K562 (cell line): ENCODE measurements around the gene NRCAM.

Experiments used
- MAX ChIP-seq: sonication (generic); formaldehyde crosslinking; IDR thresholded peaks from 2 replicates; pipeline ENCODE4 v1.9.0; 2022; ENCODE audit warnings: mild to moderate bottlenecking, missing genetic modification reagents
- RCOR1 ChIP-seq, 2 experiments: IDR thresholded peaks; 2 replicates each; pipeline ENCODE4 v1.6.1; 2012; ENCODE audit warnings: low read depth in 2 of 2, low read length in 2 of 2, borderline replicate concordance in 1 of 2, improper control_type of control experiment in 1 of 2
- USF1 ChIP-seq: sonication (generic); formaldehyde crosslinking; IDR thresholded peaks from 2 replicates; pipeline ENCODE4 v1.9.0; 2022; ENCODE audit warnings: mild to moderate bottlenecking, missing genetic modification reagents
- ZBTB11 ChIP-seq, 3 experiments: fragments of 200-800 bp in 1 of 3; fragments of 250-450 bp in 1 of 3; fragments of 450-650 bp in 1 of 3; sonication (Bioruptor Pico) in 1 of 3; sonication (Bioruptor generic) in 1 of 3; formaldehyde crosslinking in 1 of 3; IDR thresholded peaks; 2 replicates each; pipeline versions ENCODE4 v1.6.1 to v1.8.0; 2016 to 2022; ENCODE audit warnings: mild to moderate bottlenecking in 2 of 3, missing genetic modification characterization in 2 of 3, missing compliant biosample characterization in 1 of 3, moderate library complexity in 1 of 3
- ZNF175 ChIP-seq: fragments of 200-800 bp; sonication (Bioruptor generic); IDR thresholded peaks from 2 replicates; pipeline ENCODE4 v1.6.1; 2016; ENCODE audit warnings: low read depth, mild to moderate bottlenecking, missing genetic modification characterization, missing compliant biosample characterization

- TF ChIP-seq ZNF175 (CRISPR knock-in tag): no peak
- no peak for TF ChIP-seq ZBTB11 (CRISPR knock-in tag; IDR thresholded peaks at IDR 0.05)
- no peak for TF ChIP-seq USF1
- no peak for TF ChIP-seq MAX
- no peak for TF ChIP-seq RCOR1 (IDR thresholded peaks at IDR 0.05; ENCODE audit: borderline replicate concordance in 1 of 2, low read depth in 2 of 2, low read length in 2 of 2)
Measured at GRCh38 chr7:108434010-108434409, 22.2 kb downstream of the NRCAM start.
